ENCODE results near the gene RBMS1.

DNA sequence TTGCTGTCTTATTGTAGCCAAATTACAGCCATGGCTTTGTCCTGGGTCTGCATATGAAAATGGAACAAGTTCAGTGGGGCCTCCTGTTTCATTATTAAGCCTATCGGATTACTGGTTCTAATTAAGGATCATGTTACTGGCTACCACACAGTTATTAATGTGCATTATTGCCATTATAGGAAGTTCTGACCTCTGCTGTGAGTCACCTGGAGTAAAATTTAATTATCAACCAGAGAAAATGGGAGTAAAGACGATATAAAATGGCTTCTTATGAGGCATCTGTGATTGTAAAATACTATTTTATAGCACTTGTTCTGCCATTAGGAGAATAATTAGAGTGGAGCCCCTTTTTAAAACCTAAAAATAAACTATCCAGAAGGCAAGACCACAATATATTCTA, 150.2 kb downstream of the RBMS1 start:
- TF ChIP-seq POLR2A (IDR thresholded peaks at IDR 0.05; ENCODE audit: low read depth, low read length) (no peak), POLR2AphosphoS5 (IDR thresholded peaks at IDR 0.05; ENCODE audit: low read depth, low read length) (no peak), TAF1 (IDR thresholded peaks at IDR 0.05; ENCODE audit: low read depth, low read length) (no peak), SPI1 (IDR thresholded peaks at IDR 0.05; ENCODE audit: low read depth, low read length) (no peak), POU2F2 (IDR thresholded peaks at IDR 0.05; ENCODE audit: low read depth, low read length) (no peak)

Measured in GM12891 (cell line).